GM12878 (cell line): ENCODE data around the gene RAB26. TPM values are rescaled to one million over a fixed set of nuclear protein-coding genes. Genes with fewer than 3 reads are reported as not detected.

ENCODE experiments used
- ATAC-seq: fragments of 200-7000 bp; cut with Tn5 transposase; 3 replicates; pipeline ENCODE4 v1.9.1; 2020; ENCODE audit warnings: mild to moderate bottlenecking, moderate library complexity
- BruUV-seq: library from RNA; stranded (reverse); fragments of 400-500 nt; replicated peaks from 2 replicates; lab custom pipeline; 2021; lab: Mats Ljungman, UMichigan
- CTCF ChIA-PET: fragments of 300-600 bp; sonication (Branson Sonifier 250); formaldehyde crosslinking; extraction: SDS; loops from one replicate; lab custom pipeline; 2021; ENCODE audit warnings: inconsistent platforms; lab: Yijun Ruan, JAX
- POLR2A ChIA-PET: fragments of 350-600 bp; formaldehyde crosslinking; extraction: SDS; loops from one replicate; lab custom pipeline; 2021; ENCODE audit warnings: inconsistent platforms; lab: Charles Lee
- RAD21 ChIA-PET: fragments of 300-600 bp; sonication (Branson Sonifier 250); formaldehyde crosslinking; loops from one replicate; lab custom pipeline; 2023; ENCODE audit warnings: antibody characterized with exemption; ENCODE audit not compliant: unreplicated experiment; lab: Charles Lee
- SMC1A ChIA-PET: fragments of 300-600 bp; sonication (Branson Sonifier 250); formaldehyde crosslinking; loops from one replicate; lab custom pipeline; 2023; ENCODE audit not compliant: unreplicated experiment, uncharacterized antibody; lab: Charles Lee
- DNase-seq: peaks from one replicate; pipeline ENCODE4 v3.0.0-alpha.2; 2011; ENCODE audit warnings: low read depth, low spot score
- FAIRE-seq: peaks from 3 replicates; lab custom pipeline; 2011; peaks lifted over from hg19 to GRCh38; lab: Jason Lieb, UNC
- H2AFZ ChIP-seq: 2 replicates; pipeline ENCODE4 v1.6.0; 2011; ENCODE audit warnings: low read depth, low read length, control low read depth; ENCODE audit not compliant: control insufficient read depth
- H3K27ac ChIP-seq: 2 replicates; pipeline ENCODE4 v1.5.1; 2011; ENCODE audit warnings: control low read depth; ENCODE audit not compliant: control insufficient read depth, insufficient read depth
- H3K27me3 ChIP-seq, 2 experiments: replicated peaks in 1 of 2; 2 replicates each; pipeline versions ENCODE4 v1.6.0 to v1.6.1; 2011; ENCODE audit warnings: low read length in 1 of 2; ENCODE audit not compliant: control insufficient read depth in 2 of 2, insufficient read depth in 2 of 2
- H3K36me3 ChIP-seq, 2 experiments: 2 replicates each; pipeline ENCODE4 v1.5.1; 2011; ENCODE audit warnings: low read length in 1 of 2; ENCODE audit not compliant: control insufficient read depth in 2 of 2, insufficient read depth in 2 of 2
- H3K4me1 ChIP-seq: 2 replicates; pipeline ENCODE4 v1.6.1; 2011; ENCODE audit warnings: mild to moderate bottlenecking, low read length, moderate library complexity, mixed read lengths; ENCODE audit not compliant: control insufficient read depth, insufficient read depth
- H3K4me2 ChIP-seq: 2 replicates; pipeline ENCODE4 v1.6.0; 2011; ENCODE audit warnings: control low read depth; ENCODE audit not compliant: control insufficient read depth, insufficient read depth
- H3K4me3 ChIP-seq: fragments of 200-600 bp; sonication (generic); 2 replicates; pipeline ENCODE4 v1.5.1; 2016
- H3K79me2 ChIP-seq: 2 replicates; pipeline ENCODE4 v1.6.0; 2011; ENCODE audit warnings: low read length; ENCODE audit not compliant: control insufficient read depth, insufficient read depth
- H3K9ac ChIP-seq: 2 replicates; pipeline ENCODE4 v1.8.0; 2011; ENCODE audit warnings: low read length, control low read depth, mixed read lengths; ENCODE audit not compliant: control insufficient read depth, insufficient read depth
- H3K9me3 ChIP-seq: replicated peaks from 3 replicates; pipeline ENCODE4 v1.5.1; 2011; ENCODE audit warnings: mild to moderate bottlenecking, low read length; ENCODE audit not compliant: control insufficient read depth, insufficient read depth
- H4K20me1 ChIP-seq: 2 replicates; pipeline ENCODE4 v1.6.0; 2011; ENCODE audit not compliant: control insufficient read depth, insufficient read depth
- ETV6 ChIP-seq, 2 experiments: fragments of 450-650 bp in 1 of 2; IDR thresholded peaks in 1 of 2; conservative IDR thresholded peaks in 1 of 2; 2 replicates each; pipeline ENCODE4 v1.6.1; 2014; ENCODE audit warnings: antibody characterized with exemption in 1 of 2, borderline replicate concordance in 1 of 2, low read depth in 1 of 2, mild to moderate bottlenecking in 1 of 2, moderate library complexity in 1 of 2
- FOXM1 ChIP-seq: IDR thresholded peaks from 2 replicates; pipeline ENCODE4 v1.6.1; 2012; ENCODE audit warnings: low read depth, mild to moderate bottlenecking, inconsistent platforms, low read length, moderate library complexity
- POLR2A ChIP-seq: IDR thresholded peaks from 2 replicates; pipeline ENCODE4 v1.6.1; 2011; ENCODE audit warnings: low read depth, mild to moderate bottlenecking, low read length
- TARDBP ChIP-seq: IDR thresholded peaks from 2 replicates; pipeline ENCODE4 v1.6.1; 2016; ENCODE audit warnings: borderline replicate concordance
- WGBS: methylation state at CpG from one replicate; pipeline ENCODE4 v1.1.6; 2016; ENCODE audit warnings: low lambda C conversion rate; ENCODE audit not compliant: insufficient replicate concordance, insufficient coverage; ENCODE audit errors: missing lambda C conversion rate; 5-methylcytosine and 5-hydroxymethylcytosine counted together
- in situ Hi-C: fragments of 300-500 bp; cut with MboI; formaldehyde crosslinking; loops from 9 replicates; pipeline ENCODE4 v1.14.3; 2018; ENCODE audit warnings: mixed read lengths
- intact Hi-C: fragments of 100-400 bp; cut with micrococcal nuclease; formaldehyde crosslinking; loops from one replicate; pipeline ENCODE4 v1.14.2; 2022; ENCODE audit not compliant: unreplicated experiment
- polyA plus RNA-seq, 11 experiments: library from polyadenylated mRNA; depleted of rRNA in 4 of 11; unstranded in 6 of 11; stranded (reverse) in 5 of 11; fragments of >200 nt; fragmentation: Nextera tagmentation in 4 of 11; fragmentation: Illumina TruSeq in 1 of 11; extraction: Ambion mirVana in 4 of 11; extraction: Trizol in 1 of 11; gene quantifications; 1 replicate in 1 of 11; 2 replicates in 10 of 11; pipeline versions ENCODE4 v1.2.1 to v1.2.3, GENCODE V29; 2011 to 2016; ENCODE audit warnings: inconsistent platforms in 2 of 11, missing spikeins in 2 of 11, low read depth in 1 of 11
- total RNA-seq, 4 experiments: library from RNA; depleted of rRNA in 3 of 4; stranded (reverse); fragments of >200 nt in 3 of 4; fragmentation: Illumina TruSeq in 1 of 4; extraction: Trizol in 1 of 4; gene quantifications; 2 replicates each; pipeline versions ENCODE4 v1.2.1 to v1.2.3, GENCODE V29; 2013 to 2021
- TF ChIP-seq, protein P1 (sequence below): fragments of 450-650 bp; IDR thresholded peaks from 2 replicates; pipeline ENCODE4 v1.6.1; 2018; ENCODE audit warnings: borderline replicate concordance, mild to moderate bottlenecking; ENCODE audit not compliant: partially characterized antibody
- TF ChIP-seq, protein P2 (sequence below): IDR thresholded peaks from 2 replicates; pipeline ENCODE4 v1.6.1; 2012; ENCODE audit warnings: low read depth, low read length, improper control_type of control experiment
- TF ChIP-seq, protein P3 (sequence below): fragments of 450-650 bp; conservative IDR thresholded peaks from 2 replicates; pipeline ENCODE4 v1.6.1; 2017; ENCODE audit warnings: mild to moderate bottlenecking, moderate library complexity

Gene RAB26
- total and polyA plus RNA-seq, 10 of the 15 experiments (the other 5 are each of a cell fraction or from before 2014, with no cell fraction given): 0.13 to 4.5 (median 0.33) TPM; not detected in 1

DNA sequence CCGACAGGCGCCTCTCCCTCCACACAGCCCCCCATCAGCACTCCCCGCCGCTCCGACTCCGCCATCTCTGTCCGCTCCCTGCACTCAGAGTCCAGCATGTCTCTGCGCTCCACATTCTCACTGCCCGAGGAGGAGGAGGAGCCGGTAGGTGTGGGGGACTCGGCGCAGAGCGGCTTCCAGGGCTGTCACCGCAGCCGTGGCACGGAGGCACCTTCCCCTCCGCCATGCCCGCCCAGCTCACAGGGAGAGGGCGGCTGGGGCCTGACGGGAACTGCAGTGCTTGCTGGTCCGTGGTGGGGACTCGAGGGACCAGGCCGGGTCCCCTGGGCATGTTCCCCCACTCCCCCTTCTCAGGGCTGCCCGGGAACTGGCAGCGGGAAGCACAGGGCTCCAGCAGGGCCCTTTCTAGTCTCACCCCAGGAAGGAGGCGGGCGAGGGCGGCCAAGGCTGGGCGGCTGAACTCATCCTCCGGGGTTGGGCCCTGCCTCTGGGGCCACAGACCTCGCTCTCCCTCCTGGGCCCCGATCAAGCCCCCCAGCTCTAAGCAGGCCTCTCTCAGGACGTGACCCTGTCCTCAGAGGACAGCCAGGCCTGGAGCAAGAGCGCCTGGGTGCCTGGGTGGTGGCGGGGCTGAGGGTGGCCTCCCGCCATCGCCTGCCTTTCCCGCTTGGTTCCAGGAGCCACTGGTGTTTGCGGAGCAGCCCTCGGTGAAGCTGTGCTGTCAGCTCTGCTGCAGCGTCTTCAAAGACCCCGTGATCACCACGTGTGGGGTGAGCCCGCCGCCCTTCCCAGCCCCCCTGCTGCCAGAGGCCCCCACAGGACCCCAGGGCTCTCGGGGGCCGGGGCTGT, 22.4 kb downstream of the RAB26 start:
- H3K9ac ChIP-seq: no peak overlapping the region
- no peaks in the 10 kb centered on the region for H3K27me3 ChIP-seq
- ChIA-PET SMC1A (no interaction called here), CTCF (no interaction called here), RAD21 (no interaction called here), POLR2A (no interaction called here)
- no peaks in the 10 kb centered on the region for H3K79me2 ChIP-seq
- no peak overlapping the region for H2AFZ ChIP-seq
- in situ Hi-C loops (no loop called here), intact Hi-C loops (no loop called here)
- DNase-seq: no peak
- H4K20me1 ChIP-seq: no peaks in the 10 kb centered on the region
- TF ChIP-seq POLR2A: peak; percentile 13; the same call in 1 of the 2 replicates
- TF ChIP-seq, protein P1, sequence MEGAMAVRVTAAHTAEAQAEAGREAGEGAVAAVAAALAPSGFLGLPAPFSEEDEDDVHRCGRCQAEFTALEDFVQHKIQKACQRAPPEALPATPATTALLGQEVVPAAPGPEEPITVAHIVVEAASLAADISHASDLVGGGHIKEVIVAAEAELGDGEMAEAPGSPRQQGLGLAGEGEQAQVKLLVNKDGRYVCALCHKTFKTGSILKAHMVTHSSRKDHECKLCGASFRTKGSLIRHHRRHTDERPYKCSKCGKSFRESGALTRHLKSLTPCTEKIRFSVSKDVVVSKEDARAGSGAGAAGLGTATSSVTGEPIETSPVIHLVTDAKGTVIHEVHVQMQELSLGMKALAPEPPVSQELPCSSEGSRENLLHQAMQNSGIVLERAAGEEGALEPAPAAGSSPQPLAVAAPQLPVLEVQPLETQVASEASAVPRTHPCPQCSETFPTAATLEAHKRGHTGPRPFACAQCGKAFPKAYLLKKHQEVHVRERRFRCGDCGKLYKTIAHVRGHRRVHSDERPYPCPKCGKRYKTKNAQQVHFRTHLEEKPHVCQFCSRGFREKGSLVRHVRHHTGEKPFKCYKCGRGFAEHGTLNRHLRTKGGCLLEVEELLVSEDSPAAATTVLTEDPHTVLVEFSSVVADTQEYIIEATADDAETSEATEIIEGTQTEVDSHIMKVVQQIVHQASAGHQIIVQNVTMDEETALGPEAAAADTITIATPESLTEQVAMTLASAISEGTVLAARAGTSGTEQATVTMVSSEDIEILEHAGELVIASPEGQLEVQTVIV: no peak
- H3K9me3 ChIP-seq: no peaks in the 10 kb centered on the region
- no peak for FAIRE-seq
- H3K4me2 ChIP-seq: no peak overlapping the region
- no peak overlapping the region for H3K4me3 ChIP-seq
- no peak for ATAC-seq
- no TSS peak for BruUV-seq
- peaks cover 10 to 23% of the 10 kb centered on the region in 2 experiments; a peak in 3 of 4 replicates for H3K36me3 ChIP-seq
- WGBS: 91% methylated on average over 38 of the region's 47 CpGs
- no peaks in the 10 kb centered on the region for H3K4me1 ChIP-seq
- no peak overlapping the region for H3K27ac ChIP-seq

DNA sequence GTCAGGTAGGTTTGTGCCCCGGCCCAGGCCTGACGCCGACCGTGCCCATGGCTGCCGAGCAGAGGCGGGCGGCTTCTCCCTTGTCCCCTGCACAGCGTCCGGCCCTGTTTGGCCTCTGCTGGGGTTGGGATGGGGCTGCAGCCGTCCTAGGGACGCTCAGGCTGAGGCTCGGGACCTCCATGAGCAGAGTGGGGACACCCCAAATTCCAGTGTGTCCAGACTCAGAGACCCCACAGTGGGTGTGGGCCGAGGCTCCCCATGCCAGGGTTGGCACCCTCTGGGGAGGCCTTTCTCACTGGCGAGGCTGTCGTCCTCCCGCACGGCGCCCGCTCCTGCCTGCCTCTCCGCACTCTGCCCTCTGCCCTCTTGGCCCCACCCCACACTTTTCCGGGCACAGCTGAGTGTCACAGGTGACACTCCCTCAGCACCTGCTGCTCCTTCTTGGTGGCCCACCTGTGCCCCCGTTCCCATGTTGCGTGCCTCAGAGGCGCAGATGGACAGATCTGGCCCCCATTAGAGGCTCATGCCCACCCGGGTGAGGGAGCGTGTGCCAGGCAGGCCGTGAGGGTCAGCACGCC, 23.3 kb downstream of the RAB26 start:
- ChIA-PET SMC1A (no interaction called here), RAD21 (no interaction called here), CTCF (no interaction called here), POLR2A (no interaction called here)
- WGBS: over 99% methylated on average over 21 of the region's 28 CpGs
- Histone ChIP-seq H2AFZ (no peak overlapping the region), H4K20me1 (no peaks in the 10 kb centered on the region), H3K4me1 (no peaks in the 10 kb centered on the region), H3K36me3 (peaks cover 9 to 19% of the 10 kb centered on the region in 2 experiments; a peak in 3 of 4 replicates), H3K27me3 (no peaks in the 10 kb centered on the region), H3K79me2 (no peaks in the 10 kb centered on the region), H3K9ac (no peak overlapping the region), H3K9me3 (no peaks in the 10 kb centered on the region), H3K27ac (no peak overlapping the region), H3K4me3 (no peak overlapping the region), H3K4me2 (no peak overlapping the region)
- BruUV-seq: no TSS peak
- no peak for ATAC-seq
- FAIRE-seq: no peak
- intact Hi-C loops: no loop called here
- in situ Hi-C loops: no loop called here
- no peak for DNase-seq
- TF ChIP-seq TARDBP (no peak), FOXM1 (no peak), ETV6 (conservative IDR thresholded peaks at IDR 0.05 in 1 of 2, IDR thresholded peaks at IDR 0.05 in 1 of 2; ENCODE audit: borderline replicate concordance in 1 of 2, low read depth in 1 of 2) (no peak)
- TF ChIP-seq, protein P2, sequence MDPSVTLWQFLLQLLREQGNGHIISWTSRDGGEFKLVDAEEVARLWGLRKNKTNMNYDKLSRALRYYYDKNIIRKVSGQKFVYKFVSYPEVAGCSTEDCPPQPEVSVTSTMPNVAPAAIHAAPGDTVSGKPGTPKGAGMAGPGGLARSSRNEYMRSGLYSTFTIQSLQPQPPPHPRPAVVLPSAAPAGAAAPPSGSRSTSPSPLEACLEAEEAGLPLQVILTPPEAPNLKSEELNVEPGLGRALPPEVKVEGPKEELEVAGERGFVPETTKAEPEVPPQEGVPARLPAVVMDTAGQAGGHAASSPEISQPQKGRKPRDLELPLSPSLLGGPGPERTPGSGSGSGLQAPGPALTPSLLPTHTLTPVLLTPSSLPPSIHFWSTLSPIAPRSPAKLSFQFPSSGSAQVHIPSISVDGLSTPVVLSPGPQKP: no peak
- TF ChIP-seq, protein P3, sequence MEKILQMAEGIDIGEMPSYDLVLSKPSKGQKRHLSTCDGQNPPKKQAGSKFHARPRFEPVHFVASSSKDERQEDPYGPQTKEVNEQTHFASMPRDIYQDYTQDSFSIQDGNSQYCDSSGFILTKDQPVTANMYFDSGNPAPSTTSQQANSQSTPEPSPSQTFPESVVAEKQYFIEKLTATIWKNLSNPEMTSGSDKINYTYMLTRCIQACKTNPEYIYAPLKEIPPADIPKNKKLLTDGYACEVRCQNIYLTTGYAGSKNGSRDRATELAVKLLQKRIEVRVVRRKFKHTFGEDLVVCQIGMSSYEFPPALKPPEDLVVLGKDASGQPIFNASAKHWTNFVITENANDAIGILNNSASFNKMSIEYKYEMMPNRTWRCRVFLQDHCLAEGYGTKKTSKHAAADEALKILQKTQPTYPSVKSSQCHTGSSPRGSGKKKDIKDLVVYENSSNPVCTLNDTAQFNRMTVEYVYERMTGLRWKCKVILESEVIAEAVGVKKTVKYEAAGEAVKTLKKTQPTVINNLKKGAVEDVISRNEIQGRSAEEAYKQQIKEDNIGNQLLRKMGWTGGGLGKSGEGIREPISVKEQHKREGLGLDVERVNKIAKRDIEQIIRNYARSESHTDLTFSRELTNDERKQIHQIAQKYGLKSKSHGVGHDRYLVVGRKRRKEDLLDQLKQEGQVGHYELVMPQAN: no peak
